ELR (cell line): ENCODE data around the gene BTNL2.
"Not testable (repeated sequence)": the region's sequence is repeated elsewhere in the genome, so short reads cannot be mapped to it uniquely, and the experiment has no call there.

Source experiments
- DNase-seq: peaks from one replicate; pipeline ENCODE4 v3.0.0-alpha.2; 2015; ENCODE audit warnings: low read depth

Gene BTNL2, protein sequence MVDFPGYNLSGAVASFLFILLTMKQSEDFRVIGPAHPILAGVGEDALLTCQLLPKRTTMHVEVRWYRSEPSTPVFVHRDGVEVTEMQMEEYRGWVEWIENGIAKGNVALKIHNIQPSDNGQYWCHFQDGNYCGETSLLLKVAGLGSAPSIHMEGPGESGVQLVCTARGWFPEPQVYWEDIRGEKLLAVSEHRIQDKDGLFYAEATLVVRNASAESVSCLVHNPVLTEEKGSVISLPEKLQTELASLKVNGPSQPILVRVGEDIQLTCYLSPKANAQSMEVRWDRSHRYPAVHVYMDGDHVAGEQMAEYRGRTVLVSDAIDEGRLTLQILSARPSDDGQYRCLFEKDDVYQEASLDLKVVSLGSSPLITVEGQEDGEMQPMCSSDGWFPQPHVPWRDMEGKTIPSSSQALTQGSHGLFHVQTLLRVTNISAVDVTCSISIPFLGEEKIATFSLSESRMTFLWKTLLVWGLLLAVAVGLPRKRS

DNA sequence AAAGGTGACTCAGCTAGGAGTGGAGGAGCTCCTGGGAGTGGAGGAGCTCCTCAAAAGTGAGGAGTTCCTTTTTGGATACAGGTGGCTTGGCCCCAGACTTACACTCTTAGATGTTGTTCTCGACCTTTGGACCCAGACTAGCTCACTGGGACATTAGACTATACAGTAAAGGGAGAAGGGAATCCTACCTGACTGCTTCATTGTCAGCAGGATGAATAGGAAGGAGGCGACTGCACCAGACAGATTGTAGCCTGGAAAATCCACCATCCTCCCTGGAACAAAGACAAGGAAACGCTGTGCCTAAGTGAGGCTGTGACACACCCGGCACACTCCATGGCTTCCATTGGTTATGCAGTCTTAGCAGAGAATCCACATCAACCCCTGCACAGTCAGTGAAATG, at the start of gene BTNL2:
Gene BTNL2 (minus strand): TSS at position 325 of the 400 bp plus-strand sequence. CDS start 58 bp downstream, at position 267.
- DNase-seq = no peak

DNA sequence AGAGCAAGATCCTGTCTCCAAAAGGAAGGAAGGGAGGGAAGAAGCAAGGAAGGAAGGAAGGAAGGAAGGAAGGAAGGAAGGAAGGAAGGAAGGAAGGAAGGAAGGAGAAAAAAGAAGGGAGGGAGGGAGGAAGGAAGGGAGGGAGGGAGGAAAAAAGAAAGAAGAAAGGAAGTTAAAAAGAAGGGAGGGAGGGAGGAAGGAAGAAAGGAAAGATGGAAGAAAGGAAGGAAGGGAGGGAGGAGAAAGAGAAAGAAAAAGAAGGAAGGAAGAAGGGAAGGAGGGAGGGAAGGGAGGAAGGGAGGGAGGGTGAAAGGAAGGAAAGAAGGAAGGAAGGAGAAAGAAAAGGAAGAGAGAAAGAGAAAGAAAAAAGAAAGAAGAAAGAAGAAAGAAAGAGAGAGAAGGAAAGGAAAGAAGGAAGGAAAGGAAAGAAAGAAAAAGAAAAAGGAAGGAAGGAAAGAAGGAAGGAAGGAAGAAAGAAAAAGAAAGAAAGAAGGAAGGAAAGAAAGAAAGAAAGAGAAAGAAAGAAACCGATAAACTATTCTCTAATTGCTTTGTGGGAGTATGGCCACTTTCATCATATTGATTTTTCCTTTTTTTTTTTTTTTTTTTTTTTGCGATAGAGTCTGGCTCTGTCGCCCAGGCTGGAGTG, 42.2 kb upstream of the BTNL2 start:
- no peak for DNase-seq

DNA sequence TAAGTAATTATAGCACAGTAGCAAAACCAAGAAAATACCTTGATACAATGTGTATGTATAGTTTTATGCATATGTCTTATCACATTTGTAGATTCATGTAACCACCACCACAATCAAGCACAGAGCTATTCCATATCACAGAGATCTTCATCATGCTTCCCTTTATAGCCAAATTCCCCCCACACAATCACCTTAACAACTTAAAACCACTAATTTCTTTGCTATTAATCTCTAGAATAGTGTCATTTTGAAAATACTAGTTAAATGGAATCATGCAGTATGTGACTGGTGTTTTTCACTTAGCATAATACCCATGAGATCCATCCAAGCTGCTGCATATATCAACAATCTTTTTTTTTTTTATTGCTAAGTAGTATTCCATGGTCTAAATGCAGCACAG, 41.0 kb upstream of the BTNL2 start:
- no peak for DNase-seq

DNA sequence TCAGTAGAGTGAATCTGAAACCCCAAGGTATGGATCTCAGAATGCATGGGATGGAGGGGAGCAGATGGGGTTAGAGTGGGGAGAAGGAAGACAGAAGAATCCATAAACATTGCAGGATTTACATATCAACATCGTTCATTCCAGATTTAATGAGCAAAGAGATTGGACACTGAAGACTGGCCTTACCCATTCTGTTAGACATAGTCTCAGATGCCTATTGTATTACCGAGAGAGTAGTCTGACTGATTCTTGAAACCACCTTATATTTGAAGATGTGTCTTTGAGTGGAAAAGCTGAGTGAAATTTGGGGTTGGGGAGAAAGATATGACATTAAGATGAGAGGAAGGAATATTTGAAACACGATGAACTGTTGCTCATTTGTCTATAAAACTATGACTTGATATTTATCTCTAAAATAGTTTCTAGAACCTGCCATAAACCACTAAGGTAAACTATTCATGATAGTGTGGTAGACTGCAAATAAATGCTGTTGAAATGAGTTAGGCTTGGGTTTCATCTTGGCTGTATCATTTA, 38.4 kb upstream of the BTNL2 start:
- no peak for DNase-seq

DNA sequence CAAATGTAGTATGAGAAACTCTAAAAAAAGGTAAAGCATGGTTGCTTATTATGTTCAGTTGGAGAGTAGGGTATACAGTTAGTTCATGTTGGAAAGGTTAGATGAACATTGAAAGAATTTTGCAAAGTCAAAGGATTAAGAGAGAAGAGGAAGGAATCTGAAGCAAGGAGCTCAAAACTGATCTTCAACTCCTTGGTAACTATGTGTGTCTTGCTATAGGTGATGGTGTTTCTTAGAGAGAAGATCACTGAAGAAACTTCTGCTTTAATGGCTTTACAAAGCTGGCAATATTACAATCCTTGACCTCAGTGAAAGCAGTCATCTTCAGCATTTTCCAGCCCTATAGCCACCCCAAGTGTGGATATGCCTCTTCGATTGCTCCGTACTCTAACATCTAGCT, 37.5 kb upstream of the BTNL2 start:
- no peak for DNase-seq

DNA sequence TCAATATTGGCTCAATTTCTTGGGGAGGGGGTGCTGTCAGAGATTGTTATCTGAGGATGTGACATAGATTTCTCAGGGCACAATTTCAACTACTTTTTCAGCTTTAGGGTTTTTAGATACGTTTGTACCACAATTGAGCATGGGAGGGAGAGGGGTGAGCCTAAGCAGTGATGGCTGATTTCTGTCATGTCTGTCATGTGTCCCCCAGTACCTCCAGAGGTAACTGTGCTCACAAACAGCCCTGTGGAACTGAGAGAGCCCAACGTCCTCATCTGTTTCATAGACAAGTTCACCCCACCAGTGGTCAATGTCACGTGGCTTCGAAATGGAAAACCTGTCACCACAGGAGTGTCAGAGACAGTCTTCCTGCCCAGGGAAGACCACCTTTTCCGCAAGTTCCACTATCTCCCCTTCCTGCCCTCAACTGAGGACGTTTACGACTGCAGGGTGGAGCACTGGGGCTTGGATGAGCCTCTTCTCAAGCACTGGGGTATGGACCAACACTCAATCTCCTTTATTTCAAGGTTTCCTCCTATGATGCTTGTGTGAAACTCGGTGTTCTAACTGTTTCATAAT, 36.1 kb upstream of the BTNL2 start:
- DNase-seq = no peak

DNA sequence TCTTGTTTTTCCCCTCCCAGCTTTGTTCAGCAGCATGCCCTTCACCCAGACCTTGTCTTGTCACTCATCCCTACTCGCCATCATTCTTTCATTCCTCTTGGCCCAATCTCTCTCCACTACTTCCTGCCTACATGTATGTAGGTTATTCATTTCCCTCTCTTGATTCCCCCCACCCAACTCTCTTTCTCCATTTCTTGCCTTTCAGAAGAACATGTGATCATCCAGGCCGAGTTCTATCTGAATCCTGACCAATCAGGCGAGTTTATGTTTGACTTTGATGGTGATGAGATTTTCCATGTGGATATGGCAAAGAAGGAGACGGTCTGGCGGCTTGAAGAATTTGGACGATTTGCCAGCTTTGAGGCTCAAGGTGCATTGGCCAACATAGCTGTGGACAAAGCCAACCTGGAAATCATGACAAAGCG, 35.3 kb upstream of the BTNL2 start:
- DNase-seq = no peak

DNA sequence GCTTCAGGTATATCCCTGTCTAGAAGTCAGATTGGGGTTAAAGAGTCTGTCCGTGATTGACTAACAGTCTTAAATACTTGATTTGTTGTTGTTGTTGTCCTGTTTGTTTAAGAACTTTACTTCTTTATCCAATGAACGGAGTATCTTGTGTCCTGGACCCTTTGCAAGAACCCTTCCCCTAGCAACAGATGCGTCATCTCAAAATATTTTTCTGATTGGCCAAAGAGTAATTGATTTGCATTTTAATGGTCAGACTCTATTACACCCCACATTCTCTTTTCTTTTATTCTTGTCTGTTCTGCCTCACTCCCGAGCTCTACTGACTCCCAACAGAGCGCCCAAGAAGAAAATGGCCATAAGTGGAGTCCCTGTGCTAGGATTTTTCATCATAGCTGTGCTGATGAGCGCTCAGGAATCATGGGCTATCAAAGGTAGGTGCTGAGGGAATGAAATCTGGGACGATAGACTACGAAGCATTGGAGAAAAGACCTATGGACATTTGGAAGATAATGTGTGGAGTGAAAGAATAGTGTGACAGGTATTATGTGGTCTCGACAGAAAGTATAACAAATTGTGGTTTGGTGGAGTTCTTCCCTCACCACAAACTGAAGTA, 32.7 kb upstream of the BTNL2 start, which contains the start of gene HLA-DRA:
Gene HLA-DRA (plus strand): TSS at position 286 of the 613 bp plus-strand sequence. CDS start 64 bp downstream, at position 350.
- peak; percentile 67 for DNase-seq

DNA sequence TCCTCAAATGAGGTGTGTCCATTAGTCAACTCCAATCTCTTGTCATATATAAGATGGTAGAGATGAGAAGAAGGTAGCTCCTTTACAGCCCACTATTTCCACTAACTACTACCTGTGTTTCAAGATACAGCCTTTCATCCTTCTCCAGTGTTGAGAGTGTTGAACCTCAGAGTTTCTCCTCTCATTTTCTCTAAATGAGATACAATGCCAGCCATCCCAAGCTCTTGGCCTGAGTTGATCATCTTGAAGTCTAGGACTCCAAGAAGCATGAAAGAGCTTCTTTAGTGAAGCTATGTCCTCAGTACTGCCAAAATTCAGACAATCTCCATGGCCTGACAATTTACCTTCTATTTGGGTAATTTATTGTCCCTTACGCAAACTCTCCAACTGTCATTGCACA, 32.2 kb upstream of the BTNL2 start:
- DNase-seq = no peak

DNA sequence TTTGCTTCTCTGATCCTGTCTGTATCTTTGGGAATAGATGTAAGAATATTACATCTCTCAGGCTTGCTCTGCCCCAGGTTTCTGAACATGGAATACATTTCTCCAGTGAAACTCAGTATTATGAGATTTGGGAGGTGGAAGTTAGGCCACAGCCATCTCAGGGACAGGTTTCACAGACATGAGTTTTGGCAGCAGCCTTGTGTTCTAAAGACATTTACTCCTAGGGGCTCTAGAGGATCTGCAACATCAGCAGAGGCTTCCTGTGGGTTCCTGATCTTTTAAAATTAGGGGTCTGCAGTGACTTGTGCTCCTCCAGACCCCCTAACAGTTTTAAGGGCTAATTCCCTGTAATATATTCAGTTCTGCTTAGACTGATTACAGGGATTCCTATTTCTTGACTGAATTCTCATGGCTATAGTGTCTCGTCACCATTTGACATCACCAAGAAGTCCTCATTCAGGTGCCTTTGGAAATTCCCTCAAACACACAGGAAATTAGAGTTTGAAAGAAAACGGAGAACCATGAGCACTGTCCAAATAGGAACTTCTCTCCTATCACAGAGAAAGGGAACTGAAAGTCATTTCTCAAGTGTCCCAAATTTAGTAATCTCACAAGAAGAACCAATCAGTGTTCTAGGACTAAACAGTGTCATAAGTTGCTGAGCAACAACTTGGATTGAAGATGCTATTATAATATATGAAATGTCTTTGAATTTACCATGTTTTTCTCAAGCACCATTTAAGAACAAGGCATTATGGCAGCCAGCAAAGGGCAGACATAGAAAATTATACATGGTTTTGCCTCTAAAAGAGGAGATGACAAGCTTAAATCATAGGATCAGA, 30.2 kb upstream of the BTNL2 start:
- peak; percentile 10 for DNase-seq

DNA sequence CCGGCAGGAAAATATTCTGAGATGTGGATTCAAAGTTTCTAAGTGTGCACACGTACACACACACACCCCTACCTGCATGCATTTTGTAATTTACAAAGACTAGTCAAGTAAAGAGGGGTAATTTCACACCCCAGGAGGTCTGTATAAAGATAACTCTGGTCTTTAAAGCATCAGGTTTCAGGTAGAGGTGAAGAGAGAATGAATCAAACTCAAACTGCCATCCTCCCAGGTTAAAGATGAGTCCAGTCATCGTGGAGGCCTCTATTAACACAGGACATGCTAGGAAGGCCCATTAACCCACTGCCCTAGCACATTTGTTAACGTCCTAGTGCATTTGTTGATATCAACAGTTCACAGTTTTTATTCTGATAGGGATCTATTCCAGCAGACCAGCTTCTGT, 29.2 kb upstream of the BTNL2 start:
- no peak for DNase-seq

DNA sequence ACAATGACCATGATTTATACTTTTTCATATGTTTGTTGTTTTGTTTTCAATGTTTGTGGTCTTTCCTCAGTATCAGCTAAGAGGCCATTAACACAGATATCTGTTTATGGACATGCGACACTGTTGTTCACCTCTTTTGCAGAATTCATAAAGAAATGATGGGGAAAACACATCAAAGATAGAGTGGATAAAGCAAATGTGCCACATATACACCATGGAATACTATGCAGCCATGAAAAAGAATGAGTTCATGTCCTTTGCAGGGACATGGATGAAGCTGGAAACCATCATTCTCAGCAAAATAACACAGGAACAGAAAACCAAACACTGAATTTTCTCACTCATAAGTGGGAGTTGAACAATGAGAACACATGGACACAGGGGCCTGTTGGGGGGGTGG, 27.0 kb upstream of the BTNL2 start:
- not testable (repeated sequence) for DNase-seq

DNA sequence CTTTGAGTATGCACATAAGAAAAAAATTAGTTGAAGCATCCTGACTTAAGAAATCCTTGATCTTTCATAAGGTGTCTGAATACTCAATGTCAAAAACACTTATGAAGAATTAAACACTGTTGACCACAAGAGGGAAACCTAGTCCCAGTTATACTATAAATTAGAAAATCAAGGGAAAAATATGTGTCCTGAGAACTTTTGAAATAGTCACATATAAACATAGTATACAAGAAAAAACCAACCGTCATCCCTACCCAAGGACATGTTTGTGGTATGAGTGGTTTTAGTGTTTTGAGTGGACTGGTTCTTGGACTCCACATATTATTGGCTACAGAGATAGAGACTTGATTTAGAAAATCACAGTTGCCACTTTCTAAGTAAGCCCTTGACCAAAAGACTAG, 25.1 kb upstream of the BTNL2 start:
- peak; percentile 55 for DNase-seq

DNA sequence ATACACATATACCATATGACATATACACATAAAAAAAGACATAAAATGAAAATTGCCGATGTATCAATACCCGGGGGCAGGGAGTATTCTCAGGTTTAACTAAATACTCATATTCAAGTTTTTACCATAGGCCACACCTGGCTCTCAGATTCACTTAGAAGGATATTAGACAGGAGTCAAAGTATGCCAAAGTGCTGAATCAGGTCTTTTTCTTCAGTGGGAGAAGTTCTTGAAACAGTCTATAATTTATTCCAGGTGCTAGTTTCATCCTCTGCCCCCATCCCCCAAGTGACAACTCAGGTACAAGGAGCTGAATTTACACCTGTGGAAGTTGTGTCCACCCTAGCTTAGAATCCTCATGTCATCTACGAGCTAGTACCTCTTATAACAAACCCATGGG, 24.2 kb upstream of the BTNL2 start:
- no peak for DNase-seq

DNA sequence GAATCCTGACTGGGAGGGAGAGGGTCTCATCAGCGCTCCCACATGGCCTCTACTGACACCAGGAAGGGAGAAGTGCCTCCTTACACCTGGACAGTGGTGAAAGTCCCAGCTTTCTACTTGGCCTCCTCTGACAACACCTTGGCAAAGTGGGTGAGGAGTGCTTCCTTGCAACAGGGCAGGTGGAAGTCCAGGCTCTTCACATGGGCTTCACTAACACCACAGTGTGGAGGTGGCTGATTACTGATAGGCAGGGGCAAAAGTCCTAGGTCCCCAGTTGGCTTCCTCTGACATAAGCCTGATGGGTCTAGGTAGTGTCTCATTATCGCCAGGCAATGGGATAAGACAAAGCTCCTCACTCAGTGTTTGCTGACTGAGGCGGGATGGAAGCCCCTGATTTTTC, 23.2 kb upstream of the BTNL2 start:
- DNase-seq = no peak

DNA sequence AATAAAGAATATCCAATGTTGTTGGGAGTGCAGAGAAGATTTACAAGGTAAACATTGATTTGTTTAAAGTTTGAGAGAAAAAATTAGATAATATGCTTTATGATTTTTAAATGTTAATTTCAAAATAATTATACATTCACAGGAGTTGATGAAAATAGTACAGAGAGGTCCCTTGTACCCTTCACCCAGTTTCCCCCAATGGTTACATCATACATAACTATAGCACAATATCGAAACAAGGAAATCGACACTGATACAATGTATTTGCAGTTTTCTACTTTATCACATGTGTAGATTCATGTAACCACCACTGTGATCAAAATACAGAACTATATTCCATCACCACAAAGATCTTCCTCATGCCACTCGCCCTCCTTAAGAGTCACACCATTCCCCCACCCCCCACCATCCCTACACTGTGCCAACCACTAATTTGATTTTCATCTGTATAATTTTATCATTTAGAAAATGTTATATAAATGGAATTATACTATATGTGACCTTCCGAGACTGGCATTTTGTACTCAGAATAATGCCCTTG, 21.0 kb upstream of the BTNL2 start:
- no peak for DNase-seq

DNA sequence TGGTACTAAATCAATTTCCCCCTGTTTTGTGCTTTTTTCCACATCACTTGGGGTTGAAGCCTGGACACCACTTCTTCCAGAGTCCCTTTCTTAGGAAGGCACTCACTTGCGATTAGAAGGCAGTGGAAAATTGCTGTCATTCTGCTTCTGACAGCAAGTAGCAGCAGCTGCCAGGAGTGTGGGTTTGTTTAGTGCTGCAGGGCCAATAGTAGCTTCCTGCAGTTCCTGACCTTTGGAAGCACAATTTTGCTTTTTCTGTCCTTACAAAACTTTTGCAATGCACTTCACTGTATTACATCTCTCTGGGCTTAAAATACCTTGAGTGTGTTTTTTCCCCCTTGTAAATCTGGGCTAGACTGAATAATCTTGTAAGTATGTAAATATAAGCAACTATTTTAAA, 20.2 kb upstream of the BTNL2 start:
- DNase-seq = no peak

DNA sequence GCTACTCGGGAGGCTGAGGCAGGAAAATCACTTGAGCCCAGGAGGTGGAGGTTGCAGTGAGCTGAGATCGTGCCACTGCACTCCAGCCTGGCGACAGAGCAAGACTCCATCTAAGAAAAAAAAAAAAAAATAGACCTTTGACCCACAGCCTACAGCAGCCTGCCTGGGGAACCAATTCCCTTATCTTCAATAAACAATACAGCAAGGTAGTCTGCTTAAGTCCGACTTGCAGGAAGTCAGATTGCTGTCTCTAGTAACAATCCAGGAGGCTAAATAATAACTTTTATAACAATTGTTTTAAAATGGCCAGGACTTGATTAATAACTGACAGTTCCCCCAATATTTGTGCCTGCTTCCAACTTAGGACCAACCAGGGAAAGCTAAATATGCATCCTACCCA, 19.4 kb upstream of the BTNL2 start:
- DNase-seq = no peak

DNA sequence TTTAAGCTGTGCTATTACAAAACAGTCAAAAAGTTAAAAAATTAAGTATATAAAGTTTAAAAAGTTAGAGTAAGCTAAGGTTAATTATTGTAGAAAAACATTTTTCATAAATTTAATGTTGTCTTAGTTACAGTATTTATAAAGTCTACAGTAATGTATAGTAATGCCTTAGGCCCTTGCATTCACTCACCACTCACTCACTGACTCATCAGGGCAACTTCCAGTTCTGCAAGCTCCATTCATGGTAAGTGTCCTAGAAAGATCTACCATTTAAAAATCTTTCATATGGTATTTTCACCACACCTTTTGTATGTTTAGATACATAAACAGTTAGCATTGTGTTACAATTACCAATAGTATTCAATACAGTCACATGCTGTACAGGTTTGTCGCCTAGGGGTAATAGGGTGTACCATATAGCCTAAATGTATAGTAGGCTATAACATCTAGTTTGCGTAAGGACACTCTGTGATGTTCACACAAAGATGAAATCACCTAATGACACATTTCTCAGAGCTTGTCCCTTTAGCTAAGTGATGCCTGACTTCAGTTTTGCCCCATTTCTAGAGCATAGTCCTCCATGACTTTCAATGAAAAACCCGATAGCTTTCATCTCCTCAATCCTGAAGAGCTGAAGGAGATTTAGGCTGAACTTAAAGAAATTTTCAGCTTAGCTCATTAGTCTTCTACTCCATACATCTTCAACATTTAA, 17.8 kb upstream of the BTNL2 start:
- DNase-seq = peak; percentile 57

DNA sequence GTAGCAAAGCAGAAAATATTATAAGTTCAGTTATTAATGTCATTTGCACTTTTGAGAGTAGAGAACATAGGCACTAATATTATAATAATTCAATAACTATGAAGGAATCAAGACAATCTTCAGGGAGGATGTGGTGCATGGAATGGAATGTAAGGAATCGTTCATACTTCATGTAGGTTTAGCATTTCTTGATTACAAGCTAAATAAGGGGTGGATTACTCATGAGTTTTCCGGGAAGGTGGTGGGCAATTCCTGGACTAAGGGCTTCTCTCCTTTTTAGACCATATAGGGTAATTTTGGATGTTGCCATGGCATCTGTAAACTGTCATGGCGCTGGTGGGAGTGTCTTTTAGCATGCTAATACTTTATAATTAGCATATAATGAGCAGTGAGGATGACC, 9.1 kb upstream of the BTNL2 start:
- DNase-seq = peak; percentile 31
